Neural progenitor cell (in vitro differentiated cells): ENCODE data around the gene TLE4.

Experiments
- EZH2phosphoT487 ChIP-seq: fragments of 200-600 bp; sonication (generic); IDR thresholded peaks from 2 replicates; pipeline ENCODE4 v1.6.1; 2017; ENCODE audit warnings: antibody characterized with exemption
- TF ChIP-seq, protein P1 (sequence below): fragments of 200-600 bp; sonication (generic); IDR thresholded peaks from 2 replicates; pipeline ENCODE4 v1.5.1; 2017; ENCODE audit warnings: antibody characterized with exemption, mild to moderate bottlenecking

DNA sequence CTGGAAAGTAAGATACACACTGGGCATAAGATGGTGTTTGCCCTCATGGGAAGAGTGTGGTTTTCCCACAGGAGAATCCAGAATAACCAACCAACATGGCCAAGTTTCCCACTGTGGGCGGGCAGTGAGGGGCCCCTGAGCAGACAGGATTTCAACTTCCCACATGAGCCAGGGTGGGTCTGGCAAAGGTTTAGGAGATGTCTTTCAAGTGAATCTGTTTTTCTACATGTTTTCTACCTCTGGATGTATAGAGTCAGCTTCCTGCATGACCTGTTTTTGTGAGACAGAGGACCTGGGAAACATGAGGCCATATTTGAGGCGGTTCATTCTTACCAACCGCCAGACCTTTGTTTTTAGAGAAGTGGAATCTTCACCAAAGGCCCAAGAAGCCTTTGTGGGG, 100.5 kb downstream of the TLE4 start:
- TF ChIP-seq, protein P1, sequence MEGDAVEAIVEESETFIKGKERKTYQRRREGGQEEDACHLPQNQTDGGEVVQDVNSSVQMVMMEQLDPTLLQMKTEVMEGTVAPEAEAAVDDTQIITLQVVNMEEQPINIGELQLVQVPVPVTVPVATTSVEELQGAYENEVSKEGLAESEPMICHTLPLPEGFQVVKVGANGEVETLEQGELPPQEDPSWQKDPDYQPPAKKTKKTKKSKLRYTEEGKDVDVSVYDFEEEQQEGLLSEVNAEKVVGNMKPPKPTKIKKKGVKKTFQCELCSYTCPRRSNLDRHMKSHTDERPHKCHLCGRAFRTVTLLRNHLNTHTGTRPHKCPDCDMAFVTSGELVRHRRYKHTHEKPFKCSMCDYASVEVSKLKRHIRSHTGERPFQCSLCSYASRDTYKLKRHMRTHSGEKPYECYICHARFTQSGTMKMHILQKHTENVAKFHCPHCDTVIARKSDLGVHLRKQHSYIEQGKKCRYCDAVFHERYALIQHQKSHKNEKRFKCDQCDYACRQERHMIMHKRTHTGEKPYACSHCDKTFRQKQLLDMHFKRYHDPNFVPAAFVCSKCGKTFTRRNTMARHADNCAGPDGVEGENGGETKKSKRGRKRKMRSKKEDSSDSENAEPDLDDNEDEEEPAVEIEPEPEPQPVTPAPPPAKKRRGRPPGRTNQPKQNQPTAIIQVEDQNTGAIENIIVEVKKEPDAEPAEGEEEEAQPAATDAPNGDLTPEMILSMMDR, result no peak
- TF ChIP-seq EZH2phosphoT487, result no peak
